Calu3 (cell line): ENCODE data around the gene GNGT1. TPM values are rescaled to one million over a fixed set of nuclear protein-coding genes. Genes with fewer than 3 reads are reported as not detected.

Source experiments
- BruUV-seq: library from RNA; stranded (reverse); fragments of 400-500 nt; replicated peaks from 2 replicates; lab custom pipeline; 2021; lab: Mats Ljungman, UMichigan
- CTCF ChIA-PET: fragments of 300-600 bp; sonication (Branson Sonifier 250); formaldehyde crosslinking; loops from one replicate; lab custom pipeline; 2022; ENCODE audit warnings: antibody characterized with exemption; lab: Charles Lee
- DNase-seq: peaks from one replicate; pipeline ENCODE4 v3.0.0; 2022
- H3K27ac Mint-ChIP-seq: one replicate; pipeline ENCODE4 v1.8.0; 2022; ENCODE audit warnings: mixed read lengths; ENCODE audit not compliant: unreplicated experiment
- H3K27me3 Mint-ChIP-seq: one replicate; pipeline ENCODE4 v1.8.0; 2022; ENCODE audit warnings: mixed read lengths; ENCODE audit not compliant: unreplicated experiment
- H3K36me3 Mint-ChIP-seq: one replicate; pipeline ENCODE4 v1.8.0; 2022; ENCODE audit warnings: mild to moderate bottlenecking, moderate library complexity, mixed read lengths; ENCODE audit not compliant: insufficient read depth, unreplicated experiment
- H3K4me1 Mint-ChIP-seq: one replicate; pipeline ENCODE4 v1.8.0; 2022; ENCODE audit warnings: mild to moderate bottlenecking, low read depth, mixed read lengths; ENCODE audit not compliant: unreplicated experiment
- H3K4me3 Mint-ChIP-seq: one replicate; pipeline ENCODE4 v1.8.0; 2022; ENCODE audit warnings: mild to moderate bottlenecking, low read depth, moderate library complexity, mixed read lengths; ENCODE audit not compliant: unreplicated experiment
- H3K9me3 Mint-ChIP-seq: one replicate; pipeline ENCODE4 v1.8.0; 2022; ENCODE audit warnings: low read depth, mixed read lengths; ENCODE audit not compliant: unreplicated experiment
- CTCF ChIP-seq: fragments of 200-600 bp; IDR thresholded peaks from one replicate; pipeline ENCODE4 v1.8.0; 2022; ENCODE audit warnings: antibody characterized with exemption; ENCODE audit not compliant: unreplicated experiment
- intact Hi-C: fragments of 100-400 bp; cut with micrococcal nuclease; formaldehyde crosslinking; loops from one replicate; pipeline ENCODE4 v1.10.0; 2022; ENCODE audit not compliant: unreplicated experiment
- total RNA-seq: library from RNA; stranded (reverse); gene quantifications from 2 replicates; pipeline ENCODE4 v1.2.3, GENCODE V29; 2022

The GNGT1 gene
- total RNA-seq, 1 experiment from 2014 or later: not detected

- Mint-ChIP-seq H3K4me3 (no peak overlapping the region), H3K27me3 (no peaks in the 10 kb centered on the region), H3K36me3 (peaks cover 15% of the 10 kb centered on the region), H3K9me3 (peaks cover 3% of the 10 kb centered on the region), H3K4me1 (peaks cover 8% of the 10 kb centered on the region), H3K27ac (no peak overlapping the region)
- no peak for DNase-seq
- CTCF ChIA-PET: no interaction called here
- TF ChIP-seq CTCF: no peak
- intact Hi-C loops: no loop called here
- BruUV-seq: no TSS peak
These were observed 27.0 kb upstream of the GNGT1 start for GRCh38 chr7:93879356-93879755.

- no peak for TF ChIP-seq CTCF
- Mint-ChIP-seq H3K4me1 (peaks cover 8% of the 10 kb centered on the region), H3K27ac (no peak overlapping the region), H3K9me3 (peaks cover 3% of the 10 kb centered on the region), H3K27me3 (no peaks in the 10 kb centered on the region), H3K4me3 (no peak overlapping the region), H3K36me3 (peaks cover 28% of the 10 kb centered on the region)
- CTCF ChIA-PET: no interaction called here
- no peak for DNase-seq
- intact Hi-C loops: no loop called here
- BruUV-seq: no TSS peak
These were observed 23.9 kb upstream of the GNGT1 start for GRCh38 chr7:93882468-93882867.

GRCh38 chr7:93883078-93883916 is 23.1 kb upstream of the GNGT1 start:
- Mint-ChIP-seq H3K4me3 (no peak overlapping the region), H3K4me1 (peaks cover 13% of the 10 kb centered on the region), H3K27ac (peak overlapping the region; percentile 54), H3K9me3 (peaks cover 3% of the 10 kb centered on the region), H3K27me3 (no peaks in the 10 kb centered on the region), H3K36me3 (peaks cover 35% of the 10 kb centered on the region)
- no peak for DNase-seq
- intact Hi-C loops: no loop called here
- TF ChIP-seq CTCF: no peak
- CTCF ChIA-PET: no interaction called here
- no TSS peak for BruUV-seq

- DNase-seq: no peak
- Mint-ChIP-seq H3K27me3 (no peaks in the 10 kb centered on the region), H3K9me3 (peaks cover 3% of the 10 kb centered on the region), H3K4me3 (no peak overlapping the region), H3K4me1 (peaks cover 16% of the 10 kb centered on the region), H3K36me3 (peaks cover 41% of the 10 kb centered on the region), H3K27ac (peak overlapping the region; percentile 54)
- no peak for TF ChIP-seq CTCF
- CTCF ChIA-PET: no interaction called here
- no TSS peak for BruUV-seq
- intact Hi-C loops: no loop called here
These were observed 22.4 kb upstream of the GNGT1 start for GRCh38 chr7:93883917-93884345.
